GM12878 (cell line): ENCODE data around the gene HLX. TPM values are rescaled to one million over a fixed set of nuclear protein-coding genes. Genes with fewer than 3 reads are reported as not detected.

Experiments used
- CBFB ChIP-seq: IDR thresholded peaks from 2 replicates; pipeline ENCODE4 v1.6.1; 2016; ENCODE audit warnings: antibody characterized with exemption, low read depth
- CREB1 ChIP-seq: IDR thresholded peaks from 2 replicates; pipeline ENCODE4 v1.6.1; 2012; ENCODE audit warnings: low read depth, mild to moderate bottlenecking, inconsistent platforms
- CTCF ChIP-seq, 3 experiments: IDR thresholded peaks in 2 of 3; conservative IDR thresholded peaks in 1 of 3; 2 replicates each; pipeline ENCODE4 v1.5.1; 2011; ENCODE audit warnings: low read depth in 3 of 3, low read length in 3 of 3, mild to moderate bottlenecking in 3 of 3, control low read depth in 2 of 3, moderate library complexity in 2 of 3, inconsistent platforms in 1 of 3, mixed read lengths in 1 of 3; ENCODE audit not compliant: control insufficient read depth in 2 of 3, insufficient read depth in 1 of 3; ENCODE audit errors: extremely low read depth in 1 of 3
- ETV6 ChIP-seq, 2 experiments: fragments of 450-650 bp in 1 of 2; IDR thresholded peaks in 1 of 2; conservative IDR thresholded peaks in 1 of 2; 2 replicates each; pipeline ENCODE4 v1.6.1; 2014; ENCODE audit warnings: antibody characterized with exemption in 1 of 2, borderline replicate concordance in 1 of 2, low read depth in 1 of 2, mild to moderate bottlenecking in 1 of 2, moderate library complexity in 1 of 2
- HDGF ChIP-seq: fragments of 450-650 bp; IDR thresholded peaks from 2 replicates; pipeline ENCODE4 v1.6.1; 2016; ENCODE audit warnings: antibody characterized with exemption
- KLF5 ChIP-seq: fragments of 450-650 bp; IDR thresholded peaks from 2 replicates; pipeline ENCODE4 v1.6.1; 2014; ENCODE audit warnings: mild to moderate bottlenecking; ENCODE audit not compliant: partially characterized antibody
- MEF2B ChIP-seq: fragments of 450-650 bp; IDR thresholded peaks from 2 replicates; pipeline ENCODE4 v1.6.1; 2018; ENCODE audit warnings: mild to moderate bottlenecking, moderate library complexity; ENCODE audit not compliant: partially characterized antibody, poor library complexity, severe bottlenecking
- NFYB ChIP-seq: IDR thresholded peaks from 2 replicates; pipeline ENCODE4 v1.6.1; 2011; ENCODE audit warnings: low read depth, mild to moderate bottlenecking, low read length, improper control_type of control experiment, moderate library complexity; ENCODE audit not compliant: insufficient read depth
- PBX3 ChIP-seq: IDR thresholded peaks from 2 replicates; pipeline ENCODE4 v1.6.1; 2011; ENCODE audit warnings: mild to moderate bottlenecking, low read depth, low read length, moderate library complexity; ENCODE audit not compliant: insufficient replicate concordance
- POLR2AphosphoS2 ChIP-seq: IDR thresholded peaks from 2 replicates; pipeline ENCODE4 v1.6.1; 2011; ENCODE audit warnings: low read depth, mild to moderate bottlenecking, low read length, improper control_type of control experiment, moderate library complexity
- RCOR1 ChIP-seq: conservative IDR thresholded peaks from 2 replicates; pipeline ENCODE4 v1.6.1; 2012; ENCODE audit warnings: low read depth, low read length, improper control_type of control experiment
- SKIL ChIP-seq: fragments of 450-650 bp; IDR thresholded peaks from 2 replicates; pipeline ENCODE4 v1.6.1; 2017; ENCODE audit warnings: mild to moderate bottlenecking, low read depth, inconsistent platforms; ENCODE audit not compliant: poor library complexity, severe bottlenecking
- SMARCA5 ChIP-seq: fragments of 450-650 bp; IDR thresholded peaks from 2 replicates; pipeline ENCODE4 v1.6.1; 2017; ENCODE audit warnings: mild to moderate bottlenecking
- SUPT20H ChIP-seq: IDR thresholded peaks from 2 replicates; pipeline ENCODE4 v1.6.1; 2011; ENCODE audit warnings: low read depth, mild to moderate bottlenecking, low read length, moderate library complexity, borderline replicate concordance; ENCODE audit not compliant: control insufficient read depth
- ZNF217 ChIP-seq: fragments of 450-650 bp; IDR thresholded peaks from 2 replicates; pipeline ENCODE4 v1.6.1; 2017; ENCODE audit warnings: antibody characterized with exemption, mild to moderate bottlenecking
- ZNF687 ChIP-seq: fragments of 450-650 bp; IDR thresholded peaks from 2 replicates; pipeline ENCODE4 v1.6.1; 2017; ENCODE audit warnings: mild to moderate bottlenecking, moderate library complexity
- ZZZ3 ChIP-seq: IDR thresholded peaks from 2 replicates; pipeline ENCODE4 v1.6.1; 2011; ENCODE audit warnings: low read depth; ENCODE audit not compliant: control insufficient read depth, insufficient read length
- polyA plus RNA-seq, 11 experiments: library from polyadenylated mRNA; depleted of rRNA in 4 of 11; unstranded in 6 of 11; stranded (reverse) in 5 of 11; fragments of >200 nt; fragmentation: Nextera tagmentation in 4 of 11; fragmentation: Illumina TruSeq in 1 of 11; extraction: Ambion mirVana in 4 of 11; extraction: Trizol in 1 of 11; gene quantifications; 1 replicate in 1 of 11; 2 replicates in 10 of 11; pipeline versions ENCODE4 v1.2.1 to v1.2.3, GENCODE V29; 2011 to 2016; ENCODE audit warnings: inconsistent platforms in 2 of 11, missing spikeins in 2 of 11, low read depth in 1 of 11
- total RNA-seq, 4 experiments: library from RNA; depleted of rRNA in 3 of 4; stranded (reverse); fragments of >200 nt in 3 of 4; fragmentation: Illumina TruSeq in 1 of 4; extraction: Trizol in 1 of 4; gene quantifications; 2 replicates each; pipeline versions ENCODE4 v1.2.1 to v1.2.3, GENCODE V29; 2013 to 2021

The HLX gene
- total and polyA plus RNA-seq, 10 of the 15 experiments (the other 5 are each of a cell fraction or from before 2014, with no cell fraction given): 0.11 to 2.3 (median 1.1) TPM

GRCh38 chr1:220879076-220879508 lies at the start of gene HLX (continued):
- TF ChIP-seq PBX3 (no peak), RCOR1 (no peak), MEF2B (no peak), SMARCA5 (no peak), ETV6 (conservative IDR thresholded peaks at IDR 0.05 in 1 of 2, IDR thresholded peaks at IDR 0.05 in 1 of 2; ENCODE audit: borderline replicate concordance in 1 of 2, low read depth in 1 of 2) (no peak), KLF5 (no peak), POLR2AphosphoS2 (no peak), NFYB (peak; percentile 66; the same call in 1 of the 2 replicates), CBFB (no peak), ZNF687 (no peak), ZZZ3 (no peak), CTCF (IDR thresholded peaks at IDR 0.05 in 2 of 3, conservative IDR thresholded peaks at IDR 0.05 in 1 of 3; ENCODE audit: control insufficient read depth in 2 of 3, extremely low read depth in 1 of 3, insufficient read depth in 1 of 3, low read depth in 3 of 3, low read length in 3 of 3) (no peak), ZNF217 (no peak), CREB1 (no peak), SUPT20H (no peak), HDGF (no peak), SKIL (no peak)
